HEK293 (cell line): ENCODE measurements around the gene HIPK2.

Experiments used
- GFI1B ChIP-seq: fragments of 450-650 bp; formaldehyde crosslinking; IDR thresholded peaks from 2 replicates; pipeline ENCODE4 v1.5.1; 2016; ENCODE audit warnings: missing biosample characterization, missing genetic modification characterization
- GLI2 ChIP-seq: fragments of 450-650 bp; formaldehyde crosslinking; IDR thresholded peaks from 2 replicates; pipeline ENCODE4; 2017; ENCODE audit warnings: missing biosample characterization, missing genetic modification characterization, low read depth, borderline replicate concordance
- GLIS2 ChIP-seq: fragments of 450-650 bp; formaldehyde crosslinking; IDR thresholded peaks from 2 replicates; pipeline ENCODE4 v1.5.1; 2016; ENCODE audit warnings: missing biosample characterization, missing genetic modification characterization
- HOXC10 ChIP-seq: sonication (generic); formaldehyde crosslinking; IDR thresholded peaks from 2 replicates; pipeline ENCODE4 v1.8.1; 2023; ENCODE audit warnings: mild to moderate bottlenecking, missing genetic modification reagents
- PRDM2 ChIP-seq: fragments of 450-650 bp; formaldehyde crosslinking; IDR thresholded peaks from 2 replicates; pipeline ENCODE4 v1.5.1; 2016; ENCODE audit warnings: missing biosample characterization, missing genetic modification characterization, borderline replicate concordance
- REPIN1 ChIP-seq: fragments of 450-650 bp; formaldehyde crosslinking; IDR thresholded peaks from 2 replicates; pipeline ENCODE4 v1.5.1; 2017; ENCODE audit warnings: missing biosample characterization, missing genetic modification characterization, low read depth
- ZBTB7A ChIP-seq: fragments of 450-650 bp; formaldehyde crosslinking; IDR thresholded peaks from 2 replicates; pipeline ENCODE4 v1.5.1; 2016; ENCODE audit warnings: low read depth, missing biosample characterization, missing genetic modification characterization
- ZIC2 ChIP-seq: fragments of 450-650 bp; formaldehyde crosslinking; IDR thresholded peaks from 2 replicates; pipeline ENCODE4 v1.5.1; 2016; ENCODE audit warnings: missing biosample characterization, missing genetic modification characterization
- ZNF138 ChIP-seq: fragments of 450-650 bp; formaldehyde crosslinking; IDR thresholded peaks from 2 replicates; pipeline ENCODE4 v1.5.1; 2016; ENCODE audit warnings: missing biosample characterization, missing genetic modification characterization, borderline replicate concordance
- ZNF169 ChIP-seq: fragments of 450-650 bp; formaldehyde crosslinking; IDR thresholded peaks from 2 replicates; pipeline ENCODE4 v1.5.1; 2016; ENCODE audit warnings: missing biosample characterization, missing genetic modification characterization
- ZNF521 ChIP-seq: fragments of 450-650 bp; formaldehyde crosslinking; IDR thresholded peaks from 2 replicates; pipeline ENCODE4 v1.5.1; 2017; ENCODE audit warnings: missing biosample characterization, mild to moderate bottlenecking, missing genetic modification characterization
- ZNF561 ChIP-seq: fragments of 450-650 bp; IDR thresholded peaks from 2 replicates; pipeline ENCODE4 v1.5.1; 2018; ENCODE audit warnings: missing biosample characterization, missing genetic modification characterization, borderline replicate concordance
- ZNF747 ChIP-seq: fragments of 450-650 bp; formaldehyde crosslinking; IDR thresholded peaks from 2 replicates; pipeline ENCODE4 v1.5.1; 2016; ENCODE audit warnings: missing biosample characterization, missing genetic modification characterization
- ZNF785 ChIP-seq: fragments of 450-650 bp; formaldehyde crosslinking; IDR thresholded peaks from 2 replicates; pipeline ENCODE4 v1.5.1; 2016; ENCODE audit warnings: missing biosample characterization, missing genetic modification characterization
- ZNF837 ChIP-seq: fragments of 450-650 bp; formaldehyde crosslinking; IDR thresholded peaks from 2 replicates; pipeline ENCODE4 v1.5.1; 2016; ENCODE audit warnings: missing biosample characterization, missing genetic modification characterization
- TF ChIP-seq, protein P1 (sequence below): fragments of 450-650 bp; formaldehyde crosslinking; IDR thresholded peaks from 2 replicates; pipeline ENCODE4 v1.5.1; 2017; ENCODE audit warnings: missing biosample characterization, missing genetic modification characterization
- TF ChIP-seq, protein P2 (sequence below): fragments of 450-650 bp; formaldehyde crosslinking; IDR thresholded peaks from 2 replicates; pipeline ENCODE4 v1.5.1; 2016; ENCODE audit warnings: missing biosample characterization, missing genetic modification characterization
- TF ChIP-seq, protein P3 (sequence below): fragments of 450-650 bp; formaldehyde crosslinking; IDR thresholded peaks from 2 replicates; pipeline ENCODE4 v1.5.1; 2016; ENCODE audit warnings: missing biosample characterization, missing genetic modification characterization

HIPK2 gene

DNA sequence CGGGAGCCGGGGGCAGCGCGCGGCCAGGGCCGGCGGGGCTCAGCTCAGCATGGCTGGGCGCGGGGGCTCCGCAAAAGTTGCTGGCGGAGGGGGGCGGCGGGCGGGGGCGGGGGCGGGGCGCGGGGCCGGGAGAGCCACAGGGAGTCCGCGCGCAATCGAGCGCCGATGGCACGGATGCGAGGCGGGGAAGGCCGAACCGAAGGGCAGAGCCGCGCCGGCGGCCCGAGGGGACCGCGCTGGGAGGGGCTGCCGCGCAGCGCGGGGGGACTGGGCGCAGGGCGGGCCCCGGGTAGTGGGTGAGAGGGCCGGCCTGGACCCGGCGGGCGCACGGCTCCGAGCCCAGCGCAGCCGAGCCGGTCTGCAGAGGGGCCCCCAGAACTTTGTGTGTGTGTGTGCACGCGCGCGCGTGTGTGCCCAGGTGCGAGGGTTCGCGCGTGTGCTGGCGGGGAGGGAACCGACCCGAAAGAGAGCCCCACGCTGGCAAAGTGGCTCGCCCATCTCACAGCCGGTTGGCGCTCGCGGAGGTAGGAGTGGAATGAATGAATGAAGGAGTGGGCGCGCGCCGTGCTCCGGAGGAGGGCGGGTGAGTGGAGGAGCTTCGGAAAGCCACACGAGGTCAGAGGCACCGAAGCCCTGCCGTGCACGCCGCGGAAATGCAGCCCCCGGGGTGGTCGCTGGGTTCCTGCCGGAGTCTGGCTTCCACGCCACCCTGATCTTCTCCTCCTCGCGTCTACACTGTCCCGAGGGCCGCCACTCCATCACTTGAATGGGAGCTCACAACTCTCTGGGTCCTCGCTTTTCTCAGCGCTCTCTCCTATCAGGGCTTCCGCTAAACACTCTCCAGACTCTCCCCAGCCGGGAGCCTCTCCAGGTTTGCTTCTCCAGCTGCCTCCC, at the start of gene HIPK2 (continued):
- TF ChIP-seq REPIN1 (tag by site-specific recombination) (0 out of 2 replicates have a peak, but pooled peaks have one; percentile 8), ZNF561 (tag by site-specific recombination) (peak; percentile 44; the same call in 1 of the 2 replicates), GFI1B (tag by site-specific recombination) (no peak), ZBTB7A (no peak; the same call in 1 of the 2 replicates), ZNF747 (tag by site-specific recombination) (no peak), ZNF138 (tag by site-specific recombination) (no peak), GLIS2 (tag by site-specific recombination) (peak; percentile 83), ZIC2 (tag by site-specific recombination) (peak; percentile 60), ZNF169 (no peak), HOXC10 (no peak), GLI2 (tag by site-specific recombination) (no peak), PRDM2 (tag by site-specific recombination) (no peak), ZNF837 (tag by site-specific recombination) (no peak), ZNF521 (tag by site-specific recombination) (no peak), ZNF785 (no peak)
- TF ChIP-seq, protein P1, sequence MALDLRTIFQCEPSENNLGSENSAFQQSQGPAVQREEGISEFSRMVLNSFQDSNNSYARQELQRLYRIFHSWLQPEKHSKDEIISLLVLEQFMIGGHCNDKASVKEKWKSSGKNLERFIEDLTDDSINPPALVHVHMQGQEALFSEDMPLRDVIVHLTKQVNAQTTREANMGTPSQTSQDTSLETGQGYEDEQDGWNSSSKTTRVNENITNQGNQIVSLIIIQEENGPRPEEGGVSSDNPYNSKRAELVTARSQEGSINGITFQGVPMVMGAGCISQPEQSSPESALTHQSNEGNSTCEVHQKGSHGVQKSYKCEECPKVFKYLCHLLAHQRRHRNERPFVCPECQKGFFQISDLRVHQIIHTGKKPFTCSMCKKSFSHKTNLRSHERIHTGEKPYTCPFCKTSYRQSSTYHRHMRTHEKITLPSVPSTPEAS = peak; percentile 93
- TF ChIP-seq, protein P2, sequence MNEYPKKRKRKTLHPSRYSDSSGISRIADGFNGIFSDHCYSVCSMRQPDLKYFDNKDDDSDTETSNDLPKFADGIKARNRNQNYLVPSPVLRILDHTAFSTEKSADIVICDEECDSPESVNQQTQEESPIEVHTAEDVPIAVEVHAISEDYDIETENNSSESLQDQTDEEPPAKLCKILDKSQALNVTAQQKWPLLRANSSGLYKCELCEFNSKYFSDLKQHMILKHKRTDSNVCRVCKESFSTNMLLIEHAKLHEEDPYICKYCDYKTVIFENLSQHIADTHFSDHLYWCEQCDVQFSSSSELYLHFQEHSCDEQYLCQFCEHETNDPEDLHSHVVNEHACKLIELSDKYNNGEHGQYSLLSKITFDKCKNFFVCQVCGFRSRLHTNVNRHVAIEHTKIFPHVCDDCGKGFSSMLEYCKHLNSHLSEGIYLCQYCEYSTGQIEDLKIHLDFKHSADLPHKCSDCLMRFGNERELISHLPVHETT (tag by site-specific recombination) = peak; percentile 54; the same call in 1 of the 2 replicates
- TF ChIP-seq, protein P3, sequence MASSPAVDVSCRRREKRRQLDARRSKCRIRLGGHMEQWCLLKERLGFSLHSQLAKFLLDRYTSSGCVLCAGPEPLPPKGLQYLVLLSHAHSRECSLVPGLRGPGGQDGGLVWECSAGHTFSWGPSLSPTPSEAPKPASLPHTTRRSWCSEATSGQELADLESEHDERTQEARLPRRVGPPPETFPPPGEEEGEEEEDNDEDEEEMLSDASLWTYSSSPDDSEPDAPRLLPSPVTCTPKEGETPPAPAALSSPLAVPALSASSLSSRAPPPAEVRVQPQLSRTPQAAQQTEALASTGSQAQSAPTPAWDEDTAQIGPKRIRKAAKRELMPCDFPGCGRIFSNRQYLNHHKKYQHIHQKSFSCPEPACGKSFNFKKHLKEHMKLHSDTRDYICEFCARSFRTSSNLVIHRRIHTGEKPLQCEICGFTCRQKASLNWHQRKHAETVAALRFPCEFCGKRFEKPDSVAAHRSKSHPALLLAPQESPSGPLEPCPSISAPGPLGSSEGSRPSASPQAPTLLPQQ (tag by site-specific recombination) = peak; percentile 75
